RWPE1 (cell line): Measurements from ENCODE around the gene MAMSTR.

ENCODE experiments used
- CTCF ChIA-PET: fragments of 350-600 bp; sonication (Branson Sonifier 250); formaldehyde crosslinking; extraction: SDS; loops from one replicate; lab custom pipeline; 2021; lab: Yijun Ruan, JAX
- POLR2A ChIA-PET: fragments of 400-600 bp; formaldehyde crosslinking; extraction: SDS; loops from one replicate; lab custom pipeline; 2020; ENCODE audit warnings: antibody characterized with exemption; ENCODE audit not compliant: low non-redundant PET; lab: Yijun Ruan, JAX
- DNase-seq: peaks from one replicate; pipeline ENCODE4 v3.0.0; 2012; ENCODE audit warnings: low spot score
- H3K27ac ChIP-seq: fragments of 450-650 bp; 2 replicates; pipeline ENCODE4 v1.5.1; 2017
- TF ChIP-seq, protein P1 (sequence below): fragments of 450-650 bp; conservative IDR thresholded peaks from 2 replicates; pipeline ENCODE4 v1.5.1; 2017; ENCODE audit warnings: low read depth, mild to moderate bottlenecking

MAMSTR gene

GRCh38 chr19:48676887-48677286, 42.6 kb downstream of the MAMSTR start:
- DNase-seq, result no peak
- CTCF ChIA-PET, result no interaction called here
- TF ChIP-seq, protein P1, sequence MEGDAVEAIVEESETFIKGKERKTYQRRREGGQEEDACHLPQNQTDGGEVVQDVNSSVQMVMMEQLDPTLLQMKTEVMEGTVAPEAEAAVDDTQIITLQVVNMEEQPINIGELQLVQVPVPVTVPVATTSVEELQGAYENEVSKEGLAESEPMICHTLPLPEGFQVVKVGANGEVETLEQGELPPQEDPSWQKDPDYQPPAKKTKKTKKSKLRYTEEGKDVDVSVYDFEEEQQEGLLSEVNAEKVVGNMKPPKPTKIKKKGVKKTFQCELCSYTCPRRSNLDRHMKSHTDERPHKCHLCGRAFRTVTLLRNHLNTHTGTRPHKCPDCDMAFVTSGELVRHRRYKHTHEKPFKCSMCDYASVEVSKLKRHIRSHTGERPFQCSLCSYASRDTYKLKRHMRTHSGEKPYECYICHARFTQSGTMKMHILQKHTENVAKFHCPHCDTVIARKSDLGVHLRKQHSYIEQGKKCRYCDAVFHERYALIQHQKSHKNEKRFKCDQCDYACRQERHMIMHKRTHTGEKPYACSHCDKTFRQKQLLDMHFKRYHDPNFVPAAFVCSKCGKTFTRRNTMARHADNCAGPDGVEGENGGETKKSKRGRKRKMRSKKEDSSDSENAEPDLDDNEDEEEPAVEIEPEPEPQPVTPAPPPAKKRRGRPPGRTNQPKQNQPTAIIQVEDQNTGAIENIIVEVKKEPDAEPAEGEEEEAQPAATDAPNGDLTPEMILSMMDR, result no peak
- H3K27ac ChIP-seq, result no peak overlapping the region
- POLR2A ChIA-PET, result no interaction called here

GRCh38 chr19:48676487-48676886, 43.0 kb downstream of the MAMSTR start:
- POLR2A ChIA-PET, result no interaction called here
- CTCF ChIA-PET, result interaction anchor here (0.9 to 1.3 kb wide), 2 partner anchors 10 to 62 kb away, joined by 3 to 7 read pairs; no protein-coding TSS in a partner anchor
- no peak overlapping the region for H3K27ac ChIP-seq
- no peak for DNase-seq
- TF ChIP-seq, protein P1, result no peak

DNA sequence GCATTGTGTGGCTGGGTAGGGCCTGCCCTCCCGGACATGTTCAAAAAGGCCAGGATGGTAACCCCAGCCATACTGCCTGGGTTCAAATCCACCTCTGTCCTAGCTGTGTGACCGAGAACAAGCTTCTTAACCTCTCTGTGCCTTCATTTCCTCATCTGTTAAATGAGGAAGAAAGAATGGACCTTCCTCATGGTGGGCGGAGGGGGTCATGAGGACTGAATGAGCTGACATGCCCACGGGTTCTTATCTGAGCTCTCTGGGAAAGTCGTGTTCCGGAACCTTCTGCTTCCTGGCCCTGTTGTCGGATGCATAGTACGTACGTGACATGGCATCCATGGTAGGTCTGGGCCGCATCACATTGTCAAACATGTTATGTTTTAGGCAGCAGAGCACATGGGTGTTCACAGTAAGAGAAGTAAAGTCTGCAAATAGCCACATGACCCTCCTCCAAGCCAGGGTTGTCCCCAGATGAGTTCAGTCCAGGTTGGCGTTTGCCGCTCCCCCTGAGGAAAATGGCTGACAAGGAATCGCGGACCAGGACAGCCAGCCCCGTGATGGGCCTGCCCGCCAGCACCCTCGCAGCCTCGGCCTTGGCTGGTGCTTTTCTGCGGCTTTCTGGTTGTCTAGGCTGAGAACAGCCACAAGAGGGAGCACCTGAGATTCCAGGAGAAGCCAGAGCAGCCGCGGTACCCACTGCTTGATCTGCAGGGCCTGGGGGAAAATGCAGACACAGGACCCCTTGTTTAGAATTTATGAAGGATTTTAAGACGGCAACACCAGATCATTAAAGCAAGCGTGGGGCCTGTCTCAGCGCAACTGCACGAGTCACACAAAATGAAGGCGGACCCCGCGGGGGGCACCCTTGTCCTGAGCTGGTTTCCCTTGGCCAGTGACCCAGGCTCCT, 44.4 kb downstream of the MAMSTR start:
- TF ChIP-seq, protein P1, result peak; percentile 91
- CTCF ChIA-PET, result interaction anchor here (0.6 to 1.3 kb wide), 8 partner anchors 8 to 110 kb away, joined by 3 to 7 read pairs (median 4); no protein-coding TSS in a partner anchor
- DNase-seq, result peak; percentile 85
- POLR2A ChIA-PET, result no interaction called here
- H3K27ac ChIP-seq, result no peak overlapping the region

DNA sequence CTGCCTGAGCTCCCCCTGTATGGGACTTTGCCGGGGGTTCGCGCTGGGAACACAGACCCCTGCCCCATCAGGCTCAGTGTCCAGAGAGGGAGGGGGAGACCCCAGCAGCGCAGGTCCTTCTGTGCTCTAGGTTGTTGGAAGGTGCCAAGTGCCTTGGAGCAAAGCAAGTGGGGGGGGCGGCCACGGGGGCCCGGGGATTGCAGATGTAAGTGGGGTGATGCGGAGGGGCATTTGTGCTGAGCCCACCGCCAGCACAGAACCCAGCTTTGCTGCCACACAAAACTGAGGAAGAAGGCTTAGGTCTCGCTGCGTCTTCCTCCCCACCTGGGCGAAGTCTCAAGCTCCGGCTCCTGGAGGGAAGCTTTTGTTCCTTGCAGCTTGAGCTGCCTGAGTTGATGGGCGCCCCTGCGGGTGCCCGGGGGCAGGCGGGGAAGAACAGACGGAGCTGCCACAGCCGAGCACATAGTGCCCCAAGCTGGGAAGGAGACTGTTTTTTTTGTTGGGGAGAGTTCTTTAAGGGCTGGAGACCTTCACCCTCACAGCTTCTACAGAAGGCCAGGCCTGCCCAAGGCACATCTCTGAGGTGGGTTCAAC, 45.2 kb downstream of the MAMSTR start:
- POLR2A ChIA-PET, result no interaction called here
- TF ChIP-seq, protein P1, result no peak
- no peak for DNase-seq
- no peak overlapping the region for H3K27ac ChIP-seq
- CTCF ChIA-PET, result interaction anchor here (0.5 to 1.2 kb wide), 3 partner anchors 29 to 65 kb away, joined by 3 to 5 read pairs (median 3); no protein-coding TSS in a partner anchor

DNA sequence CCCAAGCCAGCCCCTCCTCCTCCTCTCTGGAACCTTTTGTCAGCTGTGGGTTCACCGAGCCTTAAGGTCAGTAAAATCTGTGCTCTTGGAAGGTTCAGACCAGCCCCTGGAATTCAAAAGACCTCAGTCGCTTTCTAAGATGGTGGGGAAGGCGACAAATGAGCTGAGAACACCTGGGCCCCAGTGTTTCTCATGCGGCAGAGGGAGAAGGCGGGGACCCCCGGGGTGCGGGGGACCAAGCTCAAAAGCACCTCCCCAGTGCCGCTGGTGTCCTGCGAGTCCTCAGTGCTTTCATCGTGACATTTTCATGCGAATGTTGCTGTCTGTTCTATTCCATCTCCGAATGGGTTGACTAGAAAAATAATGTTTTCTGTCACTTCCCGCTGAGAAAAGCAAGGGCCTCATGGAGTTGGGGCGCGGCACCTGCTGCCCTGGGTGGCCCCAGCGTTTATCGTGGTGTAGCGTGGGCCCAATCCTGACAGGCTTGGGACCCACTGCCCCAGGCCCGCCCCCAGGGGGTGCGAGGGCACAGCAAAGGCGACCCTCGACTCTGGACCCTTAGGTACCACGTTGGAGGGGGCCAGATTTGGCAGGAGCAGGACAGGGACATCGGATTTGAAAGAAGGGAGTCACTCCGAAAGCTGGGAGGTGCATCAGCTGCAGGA, 46.0 kb downstream of the MAMSTR start:
- TF ChIP-seq, protein P1, result no peak
- CTCF ChIA-PET, result interaction anchor here (0.5 to 1.2 kb wide), 2 partner anchors 47 to 65 kb away, joined by 3 to 5 read pairs; no protein-coding TSS in a partner anchor
- DNase-seq, result no peak
- POLR2A ChIA-PET, result no interaction called here
- no peak overlapping the region for H3K27ac ChIP-seq

DNA sequence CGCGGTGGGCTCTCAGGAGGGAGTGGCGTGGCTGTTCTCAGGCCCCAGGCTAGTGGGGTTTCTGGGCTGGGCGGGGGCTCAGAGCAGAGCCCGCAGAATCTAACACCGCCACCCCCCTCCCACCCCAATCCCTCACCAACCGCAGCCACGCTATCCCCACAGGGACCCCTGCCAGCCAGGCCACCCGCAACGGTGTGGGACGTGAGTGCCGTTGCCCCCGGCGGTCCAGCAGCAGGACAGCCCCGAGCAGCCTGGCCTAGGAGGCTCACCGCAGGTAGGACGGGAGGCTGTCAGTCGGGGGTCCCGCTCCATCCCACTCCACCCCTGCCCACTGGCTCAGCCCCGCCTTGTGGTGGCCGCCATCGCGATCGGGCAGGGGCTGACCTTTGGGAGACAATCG, 46.5 kb downstream of the MAMSTR start, which contains the start of gene NTN5:
TSS of gene NTN5 (minus strand) at position 24 of the 400 bp plus-strand sequence. CDS start 2,031 bp downstream, outside the sequence.
- TF ChIP-seq, protein P1, result no peak
- no peak within 1 kb of the TSS for H3K27ac ChIP-seq
- POLR2A ChIA-PET, result no interaction called here
- no peak for DNase-seq
- CTCF ChIA-PET, result no interaction called here
